ENCODE results near the gene NOTCH4. TPM values are rescaled to one million over a fixed set of nuclear protein-coding genes. Genes with fewer than 3 reads are reported as not detected.

The NOTCH4 gene
- total RNA-seq, result 0.28 and 0.34 TPM in 2 replicates

GRCh38 chr6:32223258-32224235 is at the start of gene NOTCH4:
NOTCH4 (minus strand) TSS chr6:32224067; CDS start chr6:32223928, 139 bp downstream.

GRCh38 chr6:32192608-32193039 is 31.2 kb downstream of the NOTCH4 start, which contains the start of gene GPSM3:
GPSM3 (minus strand) TSS chr6:32192643; CDS start chr6:32192513, 130 bp downstream.

GRCh38 chr6:32190054-32190851 is 33.6 kb downstream of the NOTCH4 start, which contains the start of gene PBX2:
PBX2 (minus strand) TSS chr6:32190202; CDS start chr6:32189915, 287 bp downstream.

GRCh38 chr6:32184084-32184640 is 39.7 kb downstream of the NOTCH4 start, which contains the start of gene AGER:
AGER (minus strand) TSS chr6:32184253; CDS start chr6:32184222, 31 bp downstream.

GRCh38 chr6:32177788-32178546 is 45.9 kb downstream of the NOTCH4 start, which contains the start of gene RNF5:
RNF5 (plus strand) TSS chr6:32178405; CDS start chr6:32178512, 107 bp downstream.

GRCh38 chr6:32175711-32176475 is 48.0 kb downstream of the NOTCH4 start, which contains the start of gene AGPAT1:
AGPAT1 (minus strand) TSS chr6:32176084; CDS start chr6:32171496, 4,588 bp downstream.

GRCh38 chr6:32164295-32164694 is 59.6 kb downstream of the NOTCH4 start, which contains the start of gene EGFL8:
EGFL8 (plus strand) TSS chr6:32164595; CDS start chr6:32166166, 1,571 bp downstream.

GRCh38 chr6:32153564-32154513 is 70.0 kb downstream of the NOTCH4 start, which contains the start of gene PPT2:
PPT2 (plus strand) TSS chr6:32154141; CDS start chr6:32154595, 454 bp downstream.

GRCh38 chr6:32151863-32152768 is 71.8 kb downstream of the NOTCH4 start, which contains the start of gene PRRT1:
PRRT1 (minus strand) TSS chr6:32151939; CDS start chr6:32151827, 112 bp downstream.

Other genes starting within 250 kb of the NOTCH4 start
- 1.3 and 1.4 TPM in 2 replicates for gene C4A, start 242.0 kb downstream of the NOTCH4 start, total RNA-seq
- gene C4B, start 209.3 kb downstream of the NOTCH4 start, total RNA-seq, result 2.1 TPM in 2 replicates
- 0.28 TPM in 1 of 2 replicates, not detected in the other for gene CYP21A2, start 185.7 kb downstream of the NOTCH4 start, total RNA-seq
- 1.0 and 2.1 TPM in 2 replicates for gene TNXB, start 114.7 kb downstream of the NOTCH4 start, total RNA-seq
- gene ATF6B, start 95.8 kb downstream of the NOTCH4 start, total RNA-seq, result 11.6 and 20.2 TPM in 2 replicates
- 3.7 and 5.5 TPM in 2 replicates for gene FKBPL, start 93.8 kb downstream of the NOTCH4 start, total RNA-seq
- gene PRRT1, start 72.1 kb downstream of the NOTCH4 start, total RNA-seq, result not detected in 2 replicates
- 6.8 and 8.5 TPM in 2 replicates for gene PPT2, start 69.9 kb downstream of the NOTCH4 start, total RNA-seq
- 0.34 and 1.3 TPM in 2 replicates for gene EGFL8, start 59.5 kb downstream of the NOTCH4 start, total RNA-seq
- 7.5 and 19.6 TPM in 2 replicates for gene AGPAT1, start 48.0 kb downstream of the NOTCH4 start, total RNA-seq
- 14.6 and 29.7 TPM in 2 replicates for gene RNF5, start 45.7 kb downstream of the NOTCH4 start, total RNA-seq
- gene AGER, start 39.8 kb downstream of the NOTCH4 start, total RNA-seq, result 0.14 and 0.34 TPM in 2 replicates
- gene PBX2, start 33.9 kb downstream of the NOTCH4 start, total RNA-seq, result 25.3 and 39.5 TPM in 2 replicates
- gene GPSM3, start 31.4 kb downstream of the NOTCH4 start, total RNA-seq, result 0.71 and 1.0 TPM in 2 replicates
- not detected in 2 replicates for gene TSBP1, start 147.8 kb upstream of the NOTCH4 start, total RNA-seq
- 0.34 TPM in 1 of 2 replicates, not detected in the other for gene BTNL2, start 183.1 kb upstream of the NOTCH4 start, total RNA-seq
- under 0.01 and 1.1 TPM in 2 replicates for gene HLA-DRA, start 215.8 kb upstream of the NOTCH4 start, total RNA-seq

Measured in nasal cavity respiratory epithelium epithelial cell of viscerocranial mucosa (primary cell).